Immature natural killer cell (primary cell): ENCODE results near the gene PCF11. TPM values are rescaled to one million over a fixed set of nuclear protein-coding genes. Genes with fewer than 3 reads are reported as not detected.

Experiments used
- DNase-seq, 3 donors: peaks; one replicate each; pipeline ENCODE4 v3.0.0; 2022; ENCODE audit warnings: mixed read lengths in 1 of 3
- H3K27ac Mint-ChIP-seq, 6 donors: one replicate each; pipeline ENCODE4 v1.8.0; 2020; ENCODE audit warnings: mixed read lengths in 6 of 6, mild to moderate bottlenecking in 5 of 6, inconsistent platforms in 4 of 6, moderate library complexity in 3 of 6
- H3K27me3 Mint-ChIP-seq, 3 donors: one replicate each; pipeline ENCODE4 v1.8.0; 2020 to 2021; ENCODE audit warnings: low read depth in 3 of 3, mild to moderate bottlenecking in 3 of 3, mixed read lengths in 3 of 3, moderate library complexity in 3 of 3, inconsistent platforms in 1 of 3
- H3K36me3 Mint-ChIP-seq, 3 donors: one replicate each; pipeline ENCODE4 v1.8.0; 2020; ENCODE audit warnings: mixed read lengths in 3 of 3, inconsistent platforms in 2 of 3, mild to moderate bottlenecking in 2 of 3
- H3K4me1 Mint-ChIP-seq, 2 donors: one replicate each; pipeline ENCODE4 v1.8.0; 2020; ENCODE audit warnings: inconsistent platforms in 2 of 2, mild to moderate bottlenecking in 2 of 2, mixed read lengths in 2 of 2, moderate library complexity in 1 of 2
- H3K4me3 Mint-ChIP-seq, 5 donors: one replicate each; pipeline ENCODE4 v1.8.0; 2020; ENCODE audit warnings: mild to moderate bottlenecking in 5 of 5, mixed read lengths in 5 of 5, inconsistent platforms in 3 of 5, moderate library complexity in 3 of 5
- H3K9me3 Mint-ChIP-seq, 6 donors: one replicate each; pipeline ENCODE4 v1.8.0; 2020; ENCODE audit warnings: mild to moderate bottlenecking in 6 of 6, mixed read lengths in 6 of 6, inconsistent platforms in 4 of 6, moderate library complexity in 3 of 6
- polyA plus RNA-seq, 3 donors: library from polyadenylated mRNA; unstranded; fragments of 300-500 nt; fragmentation: Illumina TruSeq; gene quantifications; one replicate each; pipeline ENCODE4 v1.2.3, GENCODE V29; 2021

Gene PCF11
- 10 to 100 TPM; 10.2 to 36.5 (median 11.4) TPM for polyA plus RNA-seq

GRCh38 chr11:83156996-83157593 is at the start of gene PCF11:
TSS of gene PCF11 (plus strand) at chr11:83157131. CDS start at chr11:83157440, 309 bp downstream.
- no peaks in the 10 kb centered on the region for H3K9me3 Mint-ChIP-seq
- peak within 1 kb of the TSS; percentile 97 to 100 (median 100) for H3K27ac Mint-ChIP-seq
- H3K4me3 Mint-ChIP-seq, result peak within 1 kb of the TSS; percentile 99 to 100 (median 100)
- H3K4me1 Mint-ChIP-seq, result peaks cover 45 to 50% of the 10 kb centered on the region in 2 donors
- DNase-seq, result peak in 1 of 3 donors; percentile 99
- H3K27me3 Mint-ChIP-seq, result peaks cover 23 to 29% (median 23%) of the 10 kb centered on the region in 3 donors
- H3K36me3 Mint-ChIP-seq, result peaks cover 0 to 8% (median 5%) of the 10 kb centered on the region in 3 donors

GRCh38 chr11:83112886-83113285 is 44.0 kb upstream of the PCF11 start:
- Mint-ChIP-seq H3K9me3 (no peaks in the 10 kb centered on the region), H3K4me3 (no peak overlapping the region), H3K36me3 (peaks cover 0 to 17% (median 10%) of the 10 kb centered on the region in 3 donors), H3K4me1 (peaks cover 27 to 38% of the 10 kb centered on the region in 2 donors), H3K27ac (no peak overlapping the region), H3K27me3 (peaks cover 0 to 8% (median 3%) of the 10 kb centered on the region in 3 donors)
- DNase-seq, result no peak

GRCh38 chr11:83115026-83115425 is 41.9 kb upstream of the PCF11 start:
- no peak for DNase-seq
- Mint-ChIP-seq H3K4me1 (peaks cover 39 to 52% of the 10 kb centered on the region in 2 donors), H3K27ac (peak overlapping the region in 3 of 6 donors; percentile 11 to 78 (median 47)), H3K36me3 (peaks cover 0 to 12% (median 10%) of the 10 kb centered on the region in 3 donors), H3K9me3 (no peaks in the 10 kb centered on the region), H3K27me3 (peaks cover 0 to 8% (median 3%) of the 10 kb centered on the region in 3 donors), H3K4me3 (peak overlapping the region; percentile 36 to 79 (median 66))

- Mint-ChIP-seq H3K36me3 (peaks cover 0 to 12% (median 8%) of the 10 kb centered on the region in 3 donors), H3K27me3 (peaks cover 0 to 8% (median 3%) of the 10 kb centered on the region in 3 donors), H3K9me3 (no peaks in the 10 kb centered on the region), H3K4me1 (peaks cover 39 to 52% of the 10 kb centered on the region in 2 donors), H3K27ac (peak overlapping the region; percentile 14 to 80 (median 68)), H3K4me3 (peak overlapping the region; percentile 58 to 79 (median 66))
- no peak for DNase-seq
These were observed 41.4 kb upstream of the PCF11 start for GRCh38 chr11:83115551-83115950.

GRCh38 chr11:83116015-83116641 is 40.8 kb upstream of the PCF11 start:
- H3K27ac Mint-ChIP-seq, result peak overlapping the region; percentile 14 to 96 (median 70)
- no peaks in the 10 kb centered on the region for H3K9me3 Mint-ChIP-seq
- H3K36me3 Mint-ChIP-seq, result peaks cover 0 to 8% (median 2%) of the 10 kb centered on the region in 3 donors
- H3K4me3 Mint-ChIP-seq, result peak overlapping the region; percentile 63 to 97 (median 94)
- H3K27me3 Mint-ChIP-seq, result peaks cover 0 to 8% (median 3%) of the 10 kb centered on the region in 3 donors
- peaks cover 39 to 52% of the 10 kb centered on the region in 2 donors for H3K4me1 Mint-ChIP-seq
- DNase-seq, result no peak

GRCh38 chr11:83118814-83119213 is 38.1 kb upstream of the PCF11 start:
- H3K4me3 Mint-ChIP-seq, result peak overlapping the region in 2 of 5 donors; percentile 35 to 37
- H3K27ac Mint-ChIP-seq, result peak overlapping the region; percentile 74 to 96 (median 94)
- peaks cover 0 to 8% (median 2%) of the 10 kb centered on the region in 3 donors for H3K27me3 Mint-ChIP-seq
- no peaks in the 10 kb centered on the region for H3K36me3 Mint-ChIP-seq
- peaks cover 45 to 59% of the 10 kb centered on the region in 2 donors for H3K4me1 Mint-ChIP-seq
- H3K9me3 Mint-ChIP-seq, result no peaks in the 10 kb centered on the region
- DNase-seq, result no peak

- Mint-ChIP-seq H3K4me3 (no peak overlapping the region), H3K4me1 (peaks cover 45 to 56% of the 10 kb centered on the region in 2 donors), H3K36me3 (no peaks in the 10 kb centered on the region), H3K27me3 (peaks cover 0 to 8% (median 2%) of the 10 kb centered on the region in 3 donors), H3K27ac (peak overlapping the region; percentile 32 to 96 (median 90)), H3K9me3 (no peaks in the 10 kb centered on the region)
- DNase-seq, result no peak
These were observed 37.7 kb upstream of the PCF11 start for GRCh38 chr11:83119216-83119615.

GRCh38 chr11:83120327-83120726 is 36.6 kb upstream of the PCF11 start:
- Mint-ChIP-seq H3K9me3 (no peaks in the 10 kb centered on the region), H3K36me3 (no peaks in the 10 kb centered on the region), H3K4me3 (no peak overlapping the region), H3K27me3 (peaks cover 0 to 8% (median 3%) of the 10 kb centered on the region in 3 donors), H3K4me1 (peaks cover 38 to 45% of the 10 kb centered on the region in 2 donors), H3K27ac (peak overlapping the region in 5 of 6 donors; percentile 34 to 69 (median 51))
- no peak for DNase-seq

- DNase-seq, result no peak
- Mint-ChIP-seq H3K27ac (peak overlapping the region in 2 of 6 donors; percentile 8), H3K4me3 (no peak overlapping the region), H3K27me3 (peaks cover 0 to 3% (median 3%) of the 10 kb centered on the region in 3 donors), H3K9me3 (no peaks in the 10 kb centered on the region), H3K36me3 (no peaks in the 10 kb centered on the region), H3K4me1 (peaks cover 26 to 30% of the 10 kb centered on the region in 2 donors)
These were observed 34.9 kb upstream of the PCF11 start for GRCh38 chr11:83122050-83122449.

GRCh38 chr11:83122766-83123165 is 34.2 kb upstream of the PCF11 start:
- Mint-ChIP-seq H3K4me3 (no peak overlapping the region), H3K36me3 (no peaks in the 10 kb centered on the region), H3K27ac (peak overlapping the region in 3 of 6 donors; percentile 9 to 40 (median 20)), H3K4me1 (peaks cover 20 to 22% of the 10 kb centered on the region in 2 donors), H3K27me3 (peaks cover 0 to 1% (median 0%) of the 10 kb centered on the region in 3 donors), H3K9me3 (no peaks in the 10 kb centered on the region)
- no peak for DNase-seq

- Mint-ChIP-seq H3K4me3 (no peak overlapping the region), H3K36me3 (no peaks in the 10 kb centered on the region), H3K9me3 (no peaks in the 10 kb centered on the region), H3K27me3 (peaks cover 0 to 2% (median 1%) of the 10 kb centered on the region in 3 donors), H3K4me1 (peaks cover 6 to 7% of the 10 kb centered on the region in 2 donors), H3K27ac (no peak overlapping the region)
- DNase-seq, result no peak
These were observed 32.1 kb upstream of the PCF11 start for GRCh38 chr11:83124636-83125424.

GRCh38 chr11:83125577-83125976 is 31.4 kb upstream of the PCF11 start:
- Mint-ChIP-seq H3K4me1 (peaks cover 6 to 7% of the 10 kb centered on the region in 2 donors), H3K36me3 (no peaks in the 10 kb centered on the region), H3K4me3 (no peak overlapping the region), H3K27me3 (peaks cover 0 to 4% (median 1%) of the 10 kb centered on the region in 3 donors), H3K9me3 (no peaks in the 10 kb centered on the region), H3K27ac (no peak overlapping the region)
- no peak for DNase-seq

GRCh38 chr11:83127310-83127637 is 29.7 kb upstream of the PCF11 start:
- H3K27me3 Mint-ChIP-seq, result peaks cover 0 to 4% (median 1%) of the 10 kb centered on the region in 3 donors
- H3K9me3 Mint-ChIP-seq, result no peaks in the 10 kb centered on the region
- H3K4me1 Mint-ChIP-seq, result peaks cover 6 to 7% of the 10 kb centered on the region in 2 donors

More at GRCh38 chr11:83127310-83127637, 29.7 kb upstream of the PCF11 start:
- H3K36me3 Mint-ChIP-seq, result no peaks in the 10 kb centered on the region
- no peak overlapping the region for H3K4me3 Mint-ChIP-seq
- no peak overlapping the region for H3K27ac Mint-ChIP-seq
- no peak for DNase-seq
